NCI-H345 (cell line): ENCODE results near the gene APOM.

ENCODE experiments used
- DNase-seq: peaks from one replicate; lab custom pipeline; 2025; lab: John Stamatoyannopoulos, UW

APOM gene

GRCh38 chr6:31705931-31706330 lies 50.2 kb downstream of the APOM start:
- DNase-seq, result no peak

GRCh38 chr6:31706599-31706998 lies 50.9 kb downstream of the APOM start, which contains the start of gene LY6G6F:
Gene LY6G6F, plus strand, starts transcription at chr6:31706866. Its CDS starts 41 bp downstream, at chr6:31706907.
- no peak for DNase-seq

- DNase-seq, result no peak
These were observed 52.0 kb downstream of the APOM start for GRCh38 chr6:31707701-31708100.
